ENCODE results near the gene HEATR9.

The HEATR9 gene

DNA sequence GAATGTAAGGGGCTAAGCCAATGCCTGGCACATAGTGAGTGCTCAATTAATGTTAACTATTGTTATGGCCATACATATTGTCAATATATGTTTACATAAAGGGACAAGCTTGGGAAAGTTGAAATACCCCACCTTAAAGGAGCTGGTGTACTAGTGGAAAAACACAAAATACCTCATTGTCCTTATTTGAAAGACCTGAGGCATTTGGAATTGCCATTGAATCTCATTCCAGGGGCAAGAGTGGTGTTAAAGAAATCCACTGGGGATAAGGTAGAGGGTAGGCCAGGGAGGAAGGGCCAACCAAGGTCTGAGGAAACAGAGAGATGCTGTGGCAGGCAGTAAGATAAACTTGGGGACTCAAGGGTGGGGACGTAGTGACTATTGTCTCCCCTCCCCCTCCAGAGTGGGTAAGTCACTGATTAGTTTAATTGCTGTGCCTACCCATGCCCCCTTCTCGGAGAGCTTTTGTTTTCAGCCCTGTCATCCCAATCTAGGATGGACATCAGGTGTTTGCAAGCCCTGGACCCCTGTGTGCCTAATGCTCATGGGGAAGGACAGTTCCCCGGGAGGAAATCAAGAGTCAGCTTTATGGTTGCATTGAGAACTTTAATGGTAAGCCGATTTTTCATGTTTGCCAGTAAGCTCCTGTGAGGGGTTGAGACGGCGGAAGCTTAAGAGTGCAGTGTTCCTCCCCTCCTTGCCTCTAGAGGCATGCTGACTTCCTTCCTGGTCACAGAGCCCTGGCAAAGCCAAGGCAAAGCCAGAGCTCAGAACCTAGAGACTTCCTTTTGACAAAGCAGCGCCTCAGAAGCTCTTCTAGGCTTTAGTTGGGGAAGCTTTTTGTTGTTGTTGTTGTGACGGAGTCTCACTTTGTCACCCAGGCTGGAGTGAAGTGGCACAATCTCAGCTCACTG, 2.5 kb upstream of the HEATR9 start:
- no peak overlapping the region for H3K9ac ChIP-seq (ENCODE audit: insufficient read length, low read depth)
- H3K27me3 ChIP-seq (ENCODE audit: insufficient read depth, insufficient read length) = no peaks in the 10 kb centered on the region
- TF ChIP-seq ZNF274 (IDR thresholded peaks at IDR 0.05; ENCODE audit: low read depth, low read length) (no peak), YY1 (IDR thresholded peaks at IDR 0.05; ENCODE audit: insufficient read depth, insufficient read length) (no peak), SUZ12 (IDR thresholded peaks at IDR 0.05; ENCODE audit: extremely low read depth, insufficient read depth, insufficient read length) (no peak)
- no peaks in the 10 kb centered on the region for H3K36me3 ChIP-seq (ENCODE audit: insufficient read depth, insufficient read length, low read length)
- no peak overlapping the region for H3K4me3 ChIP-seq (ENCODE audit: insufficient read length, low read depth)
- H3K4me1 ChIP-seq (ENCODE audit: insufficient read depth, insufficient read length) = no peaks in the 10 kb centered on the region
- H3K9me3 ChIP-seq (ENCODE audit: insufficient read depth, low read length) = no peaks in the 10 kb centered on the region
- DNase-seq (ENCODE audit: low read depth, low spot score) = no peak

DNA sequence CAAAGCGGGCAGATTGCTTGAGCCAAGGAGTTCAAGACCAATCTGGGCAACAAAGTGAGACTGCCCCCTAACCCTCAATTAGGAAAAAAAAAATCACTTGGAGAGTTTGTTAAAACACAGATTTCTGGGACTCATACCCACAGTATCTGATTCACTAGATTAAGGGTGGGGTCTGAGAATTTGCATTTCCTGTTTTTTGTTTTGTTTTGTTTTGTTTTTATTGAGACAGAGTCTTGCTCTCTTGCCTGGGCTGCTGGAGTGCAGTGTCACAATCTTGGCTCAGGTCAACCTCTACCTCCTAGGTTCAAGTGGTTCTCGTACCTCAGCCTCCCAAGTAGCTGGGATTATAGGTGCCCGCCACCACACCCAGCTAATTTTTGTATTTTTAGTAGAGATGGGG, 1.1 kb downstream of the HEATR9 start:
- Histone ChIP-seq H3K4me3 (ENCODE audit: insufficient read length, low read depth) (no peak overlapping the region), H3K9ac (ENCODE audit: insufficient read length, low read depth) (no peak overlapping the region), H3K27me3 (ENCODE audit: insufficient read depth, insufficient read length) (no peaks in the 10 kb centered on the region), H3K36me3 (ENCODE audit: insufficient read depth, insufficient read length, low read length) (no peaks in the 10 kb centered on the region), H3K4me1 (ENCODE audit: insufficient read depth, insufficient read length) (no peaks in the 10 kb centered on the region), H3K9me3 (ENCODE audit: insufficient read depth, low read length) (no peaks in the 10 kb centered on the region)
- TF ChIP-seq YY1 (IDR thresholded peaks at IDR 0.05; ENCODE audit: insufficient read depth, insufficient read length) (no peak), SUZ12 (IDR thresholded peaks at IDR 0.05; ENCODE audit: extremely low read depth, insufficient read depth, insufficient read length) (no peak), ZNF274 (IDR thresholded peaks at IDR 0.05; ENCODE audit: low read depth, low read length) (no peak)
- no peak for DNase-seq (ENCODE audit: low read depth, low spot score)

DNA sequence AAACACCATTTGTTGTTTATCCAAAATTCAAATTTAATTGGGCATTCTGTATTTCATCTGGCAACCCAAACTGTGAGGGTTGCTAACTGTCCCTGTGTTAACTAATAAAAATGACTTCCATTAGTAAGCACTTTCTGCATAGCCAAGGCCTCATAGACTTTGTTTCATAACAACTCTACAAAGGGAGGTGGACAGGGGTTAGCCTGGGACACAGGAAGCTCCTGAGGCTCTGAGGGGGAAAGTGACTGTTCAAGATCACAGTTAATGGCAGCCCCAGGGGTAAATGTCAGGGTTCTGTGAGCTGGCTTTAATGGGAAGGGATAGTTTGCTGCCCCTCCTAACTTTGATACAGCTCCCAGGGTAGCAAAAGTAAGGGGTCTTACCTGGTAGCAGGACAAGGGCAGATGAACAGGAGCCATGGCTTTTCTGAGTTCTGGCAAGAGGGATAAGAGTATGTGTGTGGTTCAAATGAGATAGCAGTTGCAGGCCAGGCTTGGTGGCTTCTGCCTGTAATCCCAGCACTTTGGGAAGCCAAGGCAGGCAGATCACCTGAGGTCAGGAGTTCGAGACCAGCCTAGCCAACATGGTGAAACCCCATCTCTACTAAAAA, 2.2 kb downstream of the HEATR9 start:
- H3K9ac ChIP-seq (ENCODE audit: insufficient read length, low read depth) = no peak overlapping the region
- TF ChIP-seq SUZ12 (IDR thresholded peaks at IDR 0.05; ENCODE audit: extremely low read depth, insufficient read depth, insufficient read length) (no peak), ZNF274 (IDR thresholded peaks at IDR 0.05; ENCODE audit: low read depth, low read length) (no peak), YY1 (IDR thresholded peaks at IDR 0.05; ENCODE audit: insufficient read depth, insufficient read length) (no peak)
- no peaks in the 10 kb centered on the region for H3K9me3 ChIP-seq (ENCODE audit: insufficient read depth, low read length)
- no peaks in the 10 kb centered on the region for H3K36me3 ChIP-seq (ENCODE audit: insufficient read depth, insufficient read length, low read length)
- no peak for DNase-seq (ENCODE audit: low read depth, low spot score)
- H3K27me3 ChIP-seq (ENCODE audit: insufficient read depth, insufficient read length) = no peaks in the 10 kb centered on the region
- no peaks in the 10 kb centered on the region for H3K4me1 ChIP-seq (ENCODE audit: insufficient read depth, insufficient read length)
- H3K4me3 ChIP-seq (ENCODE audit: insufficient read length, low read depth) = no peak overlapping the region

DNA sequence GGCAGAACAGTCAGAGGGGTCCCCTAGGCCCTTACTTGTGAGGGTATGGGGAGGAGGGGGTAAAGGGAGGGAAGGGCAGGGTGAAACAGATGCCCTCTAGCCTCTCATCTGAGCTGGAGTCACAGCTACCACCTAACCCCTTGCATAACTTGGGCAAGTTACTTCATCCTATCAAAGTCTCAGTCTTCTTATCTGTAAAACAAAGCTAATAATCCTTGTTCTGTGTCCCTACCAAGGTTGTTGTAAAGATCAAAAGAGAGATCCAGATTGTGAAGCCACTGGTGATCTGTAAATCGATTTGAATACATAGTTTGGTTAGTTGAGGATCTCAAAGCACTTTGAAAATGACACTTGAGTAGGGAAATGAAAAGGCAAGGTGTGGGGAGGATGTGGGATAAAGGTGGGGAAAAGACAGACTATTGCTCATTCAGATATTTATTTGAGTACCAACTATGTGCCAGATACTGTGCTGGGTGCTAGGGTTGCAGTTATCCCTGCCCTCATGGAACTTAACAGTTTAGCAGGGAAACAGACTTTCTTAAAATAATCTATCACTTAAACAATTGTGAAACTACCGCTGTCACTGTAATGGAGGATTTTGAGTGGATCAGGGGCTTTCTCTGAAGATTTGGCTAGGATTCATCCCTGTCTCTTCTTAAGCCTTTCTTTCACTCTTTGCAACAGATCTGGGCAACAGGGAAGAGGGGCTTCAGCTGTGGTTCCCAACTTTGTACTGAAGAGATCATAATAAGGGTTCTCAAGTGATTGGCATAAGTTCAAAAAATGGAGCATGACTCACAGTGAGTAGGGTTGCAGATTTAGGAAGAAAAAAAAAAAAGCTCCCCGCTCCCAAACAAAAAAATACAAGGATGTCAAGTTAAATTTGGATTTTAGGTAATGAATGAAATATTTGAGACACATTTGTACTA, 3.0 kb downstream of the HEATR9 start:
- TF ChIP-seq ZNF274 (IDR thresholded peaks at IDR 0.05; ENCODE audit: low read depth, low read length) (no peak), YY1 (IDR thresholded peaks at IDR 0.05; ENCODE audit: insufficient read depth, insufficient read length) (no peak), SUZ12 (IDR thresholded peaks at IDR 0.05; ENCODE audit: extremely low read depth, insufficient read depth, insufficient read length) (no peak)
- H3K27me3 ChIP-seq (ENCODE audit: insufficient read depth, insufficient read length) = no peaks in the 10 kb centered on the region
- DNase-seq (ENCODE audit: low read depth, low spot score) = no peak
- no peak overlapping the region for H3K4me3 ChIP-seq (ENCODE audit: insufficient read length, low read depth)
- no peaks in the 10 kb centered on the region for H3K9me3 ChIP-seq (ENCODE audit: insufficient read depth, low read length)
- no peak overlapping the region for H3K9ac ChIP-seq (ENCODE audit: insufficient read length, low read depth)
- no peaks in the 10 kb centered on the region for H3K36me3 ChIP-seq (ENCODE audit: insufficient read depth, insufficient read length, low read length)
- no peaks in the 10 kb centered on the region for H3K4me1 ChIP-seq (ENCODE audit: insufficient read depth, insufficient read length)

DNA sequence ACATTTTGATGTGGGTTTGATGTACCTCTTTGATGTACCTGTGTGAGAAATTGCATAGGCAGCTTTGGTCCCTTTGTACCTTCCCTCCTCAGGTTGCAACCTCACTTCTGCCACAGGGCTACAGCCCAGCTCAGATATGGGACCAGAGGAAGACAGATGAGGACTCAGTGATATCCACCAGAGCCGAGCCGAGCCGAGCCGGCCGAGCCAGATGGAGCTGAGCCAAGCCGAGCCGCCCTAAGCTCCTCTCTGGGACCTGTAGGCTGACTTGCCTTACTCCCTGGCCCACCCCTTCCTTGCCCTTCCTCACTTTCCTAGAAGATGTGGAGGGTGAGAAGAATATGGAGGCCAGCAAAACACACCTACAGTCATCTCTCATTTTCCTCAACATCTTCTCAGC, 3.8 kb downstream of the HEATR9 start:
- Histone ChIP-seq H3K36me3 (ENCODE audit: insufficient read depth, insufficient read length, low read length) (no peaks in the 10 kb centered on the region), H3K9me3 (ENCODE audit: insufficient read depth, low read length) (no peaks in the 10 kb centered on the region), H3K4me3 (ENCODE audit: insufficient read length, low read depth) (no peak overlapping the region), H3K4me1 (ENCODE audit: insufficient read depth, insufficient read length) (no peaks in the 10 kb centered on the region), H3K27me3 (ENCODE audit: insufficient read depth, insufficient read length) (no peaks in the 10 kb centered on the region), H3K9ac (ENCODE audit: insufficient read length, low read depth) (no peak overlapping the region)
- TF ChIP-seq SUZ12 (IDR thresholded peaks at IDR 0.05; ENCODE audit: extremely low read depth, insufficient read depth, insufficient read length) (no peak), YY1 (IDR thresholded peaks at IDR 0.05; ENCODE audit: insufficient read depth, insufficient read length) (no peak), ZNF274 (IDR thresholded peaks at IDR 0.05; ENCODE audit: low read depth, low read length) (no peak)
- no peak for DNase-seq (ENCODE audit: low read depth, low spot score)

DNA sequence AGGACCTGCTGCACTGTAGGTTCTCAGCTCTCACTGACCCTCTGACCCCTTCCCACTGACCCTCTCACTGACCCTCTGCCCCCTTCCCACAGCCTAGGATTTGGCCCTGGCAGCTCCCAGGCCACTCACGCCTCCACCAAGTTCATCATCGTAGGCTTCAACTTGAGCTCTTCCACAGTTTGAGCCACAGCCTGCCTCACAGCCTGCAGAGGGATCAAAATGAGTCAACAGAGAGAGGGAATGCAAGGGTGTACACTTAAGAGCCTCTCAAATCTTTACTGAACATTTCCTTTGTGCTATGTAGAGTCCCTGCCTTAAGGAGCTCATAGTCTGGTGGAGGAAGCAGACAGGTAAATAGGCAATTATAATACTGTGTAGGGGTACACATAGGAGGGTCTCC, 12.1 kb downstream of the HEATR9 start:
- H3K4me3 ChIP-seq (ENCODE audit: insufficient read length, low read depth) = no peak overlapping the region
- DNase-seq (ENCODE audit: low read depth, low spot score) = no peak
- H3K36me3 ChIP-seq (ENCODE audit: insufficient read depth, insufficient read length, low read length) = peaks cover 24% of the 10 kb centered on the region
- H3K9ac ChIP-seq (ENCODE audit: insufficient read length, low read depth) = no peak overlapping the region
- H3K27me3 ChIP-seq (ENCODE audit: insufficient read depth, insufficient read length) = no peaks in the 10 kb centered on the region
- H3K9me3 ChIP-seq (ENCODE audit: insufficient read depth, low read length) = no peaks in the 10 kb centered on the region
- TF ChIP-seq SUZ12 (IDR thresholded peaks at IDR 0.05; ENCODE audit: extremely low read depth, insufficient read depth, insufficient read length) = no peak
- no peak for TF ChIP-seq YY1 (IDR thresholded peaks at IDR 0.05; ENCODE audit: insufficient read depth, insufficient read length)
- TF ChIP-seq ZNF274 (IDR thresholded peaks at IDR 0.05; ENCODE audit: low read depth, low read length) = no peak
- H3K4me1 ChIP-seq (ENCODE audit: insufficient read depth, insufficient read length) = no peaks in the 10 kb centered on the region
